Right lobe of liver (tissue), 6 donors: ENCODE data around the gene ANXA6. TPM values are rescaled to one million over a fixed set of nuclear protein-coding genes. Genes with fewer than 3 reads are reported as not detected.
"Not testable (repeated sequence)": the region's sequence is repeated elsewhere in the genome, so short reads cannot be mapped to it uniquely, and the experiment has no call there.

Experiments
- ATAC-seq, 4 donors: fragments of 200-7000 bp; cut with Tn5 transposase; one replicate each; pipeline ENCODE4 v1.9.1; 2020; ENCODE audit warnings: mild to moderate bottlenecking in 4 of 4, moderate library complexity in 4 of 4
- DNase-seq, 3 donors: peaks; one replicate each; pipeline ENCODE4 v3.0.0-alpha.2; 2020
- H3K27ac ChIP-seq, 3 donors: fragments of 200-600 bp; one replicate each; pipeline ENCODE4 v1.8.0; 2022
- H3K27me3 ChIP-seq, 2 donors: fragments of 200-600 bp; one replicate each; pipeline ENCODE4 v1.8.0; 2022
- H3K36me3 ChIP-seq, 4 donors: fragments of 200-600 bp; sonication (generic) in 1 of 4; one replicate each; pipeline versions ENCODE4 v1.5.1 to v1.8.0; 2017 to 2022; ENCODE audit warnings: control low read depth in 1 of 4
- H3K4me1 ChIP-seq, 4 donors: fragments of 200-600 bp; sonication (generic) in 1 of 4; one replicate each; pipeline versions ENCODE4 v1.5.1 to v1.8.0; 2017 to 2022; ENCODE audit warnings: control low read depth in 1 of 4
- H3K4me3 ChIP-seq, 3 donors: fragments of 200-600 bp; one replicate each; pipeline ENCODE4 v1.8.0; 2022
- H3K9me3 ChIP-seq, 4 donors: fragments of 200-600 bp; sonication (generic) in 1 of 4; one replicate each; pipeline versions ENCODE4 v1.5.1 to v1.8.0; 2017 to 2022; ENCODE audit warnings: control low read depth in 1 of 4
- CTCF ChIP-seq, 4 donors: fragments of 200-600 bp in 3 of 4; fragments of 450-650 bp in 1 of 4; IDR thresholded peaks; one replicate each; pipeline versions ENCODE4 v1.5.1 to v1.8.0; 2016 to 2022; ENCODE audit warnings: antibody characterized with exemption in 4 of 4, mild to moderate bottlenecking in 2 of 4
- POLR2A ChIP-seq: fragments of 450-650 bp; IDR thresholded peaks from one replicate; pipeline ENCODE4 v1.6.1; 2017; ENCODE audit warnings: antibody characterized with exemption, mild to moderate bottlenecking
- WGBS: methylation state at CpG from one replicate; pipeline ENCODE4 v1.1.6; 2018; ENCODE audit warnings: low coverage, low lambda C conversion rate; ENCODE audit not compliant: insufficient coverage; ENCODE audit errors: missing lambda C conversion rate; 5-methylcytosine and 5-hydroxymethylcytosine counted together
- intact Hi-C, 2 donors: fragments of 100-400 bp; cut with DNase I; formaldehyde crosslinking; loops; one replicate each; pipeline versions ENCODE4 v1.11.2 to v1.14.1; 2022
- total RNA-seq, 6 experiments: library from RNA; depleted of rRNA in 2 of 6; stranded (reverse); fragments of >200 nt in 2 of 6; fragmentation: NEBNext Ultra II Directional in 3 of 6; extraction: Animal tissue kit (Norgen Biotek cat#: 25700) in 3 of 6; gene quantifications; one replicate each; pipeline versions ENCODE4 v1.1.0 to v1.2.4, GENCODE V29; 2016 to 2023
- donor health status: DM: no; HTN: yes; CAD: no.
- donor health status: DM: no; HTN: no; CAD: no.
- donor health status: DM: no; HTN: no; CAD: no.
- donor health status: DM: no; HTN: yes; CAD: no.
- donor health status: DM: no; HTN: yes; CAD: no.

Gene ANXA6
- total RNA-seq, 6 experiments from 2014 or later = 143 to 236 (median 165) TPM

GRCh38 chr5:151180291-151180690 lies 22.7 kb upstream of the ANXA6 start:
- WGBS = 79% methylated on average over 2 of the region's 6 CpGs
- ATAC-seq (peak in 1 of 4 donors; percentile 5), DNase-seq (no peak)
- no peak for TF ChIP-seq POLR2A
- TF ChIP-seq CTCF (IDR thresholded peaks at IDR 0.05) = no peak
- Histone ChIP-seq H3K9me3 (no peaks in the 10 kb centered on the region), H3K27me3 (no peaks in the 10 kb centered on the region), H3K4me1 (no peaks in the 10 kb centered on the region), H3K4me3 (no peak overlapping the region), H3K36me3 (peaks cover 0 to 16% (median 0%) of the 10 kb centered on the region in 4 donors), H3K27ac (no peak overlapping the region)
- intact Hi-C loops = no loop called here

- 83% methylated on average over 2 of the region's 4 CpGs for WGBS
- Histone ChIP-seq H3K27ac (no peak overlapping the region), H3K4me3 (no peak overlapping the region), H3K9me3 (no peaks in the 10 kb centered on the region), H3K27me3 (no peaks in the 10 kb centered on the region), H3K4me1 (no peaks in the 10 kb centered on the region), H3K36me3 (peaks cover 0 to 8% (median 0%) of the 10 kb centered on the region in 4 donors)
- TF ChIP-seq POLR2A = no peak
- TF ChIP-seq CTCF (IDR thresholded peaks at IDR 0.05) = no peak
- intact Hi-C loops = no loop called here
- DNase-seq (no peak), ATAC-seq (no peak)
Measured at GRCh38 chr5:151179489-151179840, 21.9 kb upstream of the ANXA6 start.

GRCh38 chr5:151178777-151179488 lies 21.4 kb upstream of the ANXA6 start:
- ATAC-seq (no peak), DNase-seq (no peak)
- H3K4me1 ChIP-seq = no peaks in the 10 kb centered on the region
- peaks cover 0 to 4% (median 0%) of the 10 kb centered on the region in 4 donors for H3K36me3 ChIP-seq
- intact Hi-C loops = no loop called here
- no peak for TF ChIP-seq CTCF (IDR thresholded peaks at IDR 0.05)
- H3K27ac ChIP-seq = no peak overlapping the region
- H3K4me3 ChIP-seq = no peak overlapping the region
- 87% methylated on average over 4 of the region's 5 CpGs for WGBS
- H3K27me3 ChIP-seq = no peaks in the 10 kb centered on the region
- H3K9me3 ChIP-seq = no peaks in the 10 kb centered on the region

GRCh38 chr5:151178372-151178771 lies 20.8 kb upstream of the ANXA6 start:
- 100% methylated on average over 1 of the region's 1 CpG for WGBS
- Histone ChIP-seq H3K4me3 (no peak overlapping the region), H3K27ac (no peak overlapping the region), H3K27me3 (no peaks in the 10 kb centered on the region), H3K9me3 (no peaks in the 10 kb centered on the region), H3K4me1 (no peaks in the 10 kb centered on the region), H3K36me3 (peaks cover 0 to 3% (median 0%) of the 10 kb centered on the region in 4 donors)
- DNase-seq (no peak), ATAC-seq (no peak)
- intact Hi-C loops = no loop called here
- no peak for TF ChIP-seq CTCF (IDR thresholded peaks at IDR 0.05)
- no peak for TF ChIP-seq POLR2A

GRCh38 chr5:151176268-151176667 lies 18.7 kb upstream of the ANXA6 start:
- H3K9me3 ChIP-seq, ATAC-seq, intact Hi-C loops, H3K4me3 ChIP-seq, H3K4me1 ChIP-seq, H3K36me3 ChIP-seq, H3K27ac ChIP-seq, DNase-seq, H3K27me3 ChIP-seq: not testable (repeated sequence)
- WGBS = 72% methylated on average over 4 of the region's 5 CpGs
